ENCODE measurements around the gene ARMC9. TPM values are rescaled to one million over a fixed set of nuclear protein-coding genes. Genes with fewer than 3 reads are reported as not detected.

ARMC9 gene
- total and polyA plus RNA-seq, 2 donors from 2014 or later = 7.3 to 18.2 TPM

DNA sequence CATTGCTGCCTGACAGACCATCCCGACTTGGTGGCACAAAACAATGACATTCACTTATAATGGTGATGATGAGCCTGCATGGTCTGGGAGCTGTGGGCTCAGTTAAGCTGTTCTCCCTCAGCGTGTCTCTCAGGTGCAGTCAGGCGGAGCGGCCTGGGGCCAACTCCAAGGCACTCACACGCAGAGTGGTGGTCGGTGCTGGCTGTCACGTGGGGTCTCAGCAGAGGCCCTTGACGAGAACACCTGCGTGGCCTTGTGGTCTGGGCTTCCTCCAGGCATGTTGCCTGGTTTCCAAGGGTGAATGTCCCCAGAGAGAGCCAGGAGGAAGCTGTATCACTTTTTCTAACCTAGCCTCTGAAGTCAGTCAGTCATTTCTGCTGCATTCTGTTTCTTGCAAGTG is 29.8 kb downstream of the ARMC9 start:
- FAIRE-seq (no peak), DNase-seq (peak in 4 of 5 donors; percentile 50 to 67 (median 52))
- TF ChIP-seq, protein P1, sequence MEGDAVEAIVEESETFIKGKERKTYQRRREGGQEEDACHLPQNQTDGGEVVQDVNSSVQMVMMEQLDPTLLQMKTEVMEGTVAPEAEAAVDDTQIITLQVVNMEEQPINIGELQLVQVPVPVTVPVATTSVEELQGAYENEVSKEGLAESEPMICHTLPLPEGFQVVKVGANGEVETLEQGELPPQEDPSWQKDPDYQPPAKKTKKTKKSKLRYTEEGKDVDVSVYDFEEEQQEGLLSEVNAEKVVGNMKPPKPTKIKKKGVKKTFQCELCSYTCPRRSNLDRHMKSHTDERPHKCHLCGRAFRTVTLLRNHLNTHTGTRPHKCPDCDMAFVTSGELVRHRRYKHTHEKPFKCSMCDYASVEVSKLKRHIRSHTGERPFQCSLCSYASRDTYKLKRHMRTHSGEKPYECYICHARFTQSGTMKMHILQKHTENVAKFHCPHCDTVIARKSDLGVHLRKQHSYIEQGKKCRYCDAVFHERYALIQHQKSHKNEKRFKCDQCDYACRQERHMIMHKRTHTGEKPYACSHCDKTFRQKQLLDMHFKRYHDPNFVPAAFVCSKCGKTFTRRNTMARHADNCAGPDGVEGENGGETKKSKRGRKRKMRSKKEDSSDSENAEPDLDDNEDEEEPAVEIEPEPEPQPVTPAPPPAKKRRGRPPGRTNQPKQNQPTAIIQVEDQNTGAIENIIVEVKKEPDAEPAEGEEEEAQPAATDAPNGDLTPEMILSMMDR (IDR thresholded peaks at IDR 0.05; ENCODE audit: borderline replicate concordance, extremely low read depth, insufficient read depth) = no peak
- Histone ChIP-seq H3K27ac (ENCODE audit: low read depth in 2 of 2, low read length in 2 of 2) (no peak overlapping the region), H3K36me3 (ENCODE audit: control insufficient read depth in 2 of 3, insufficient read depth in 3 of 3, low read length in 3 of 3) (peaks cover 0 to 3% (median 0%) of the 10 kb centered on the region in 3 donors), H3K27me3 (ENCODE audit: control insufficient read depth, insufficient read depth, low read length) (no peaks in the 10 kb centered on the region), H3K9ac (ENCODE audit: low read length in 3 of 3) (no peak overlapping the region), H3K4me1 (ENCODE audit: control insufficient read depth in 2 of 3, insufficient read depth in 2 of 3, low read depth in 1 of 3, low read length in 3 of 3) (peaks cover 0 to 9% (median 6%) of the 10 kb centered on the region in 3 donors), H3K9me3 (ENCODE audit: control insufficient read depth in 2 of 3, insufficient read depth in 1 of 3, low read length in 3 of 3) (no peaks in the 10 kb centered on the region), H3K4me3 (ENCODE audit: low read length in 3 of 3) (no peak overlapping the region)
- intact Hi-C loops (cut with DNase I) = no loop called here

DNA sequence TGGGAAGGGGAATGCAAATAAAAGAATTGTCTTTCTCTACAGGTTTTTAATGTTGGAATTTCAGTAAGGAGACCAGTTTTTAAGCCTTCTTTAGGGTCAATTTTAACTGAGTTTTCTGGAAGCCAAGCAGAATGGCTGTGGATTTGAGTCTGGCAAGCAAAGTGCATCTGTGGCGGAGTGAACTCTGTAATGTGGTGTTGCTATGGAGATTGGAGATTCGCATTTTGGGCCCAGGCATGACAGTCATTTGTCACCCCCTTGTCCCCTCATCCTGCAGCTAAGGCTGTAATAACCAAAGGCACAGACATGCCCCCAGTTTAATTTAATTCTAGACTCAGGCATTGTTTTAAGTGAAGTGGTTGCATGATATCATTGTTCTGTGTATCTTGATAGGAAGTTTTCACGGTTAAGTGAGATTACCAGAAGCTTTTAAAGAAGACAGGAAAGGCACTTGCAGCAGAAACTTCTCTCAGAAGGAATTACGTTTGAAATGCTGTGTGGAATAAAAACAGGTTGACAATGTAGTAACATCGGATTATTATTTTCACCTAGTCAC is 30.6 kb downstream of the ARMC9 start:
- peaks cover 0 to 3% (median 0%) of the 10 kb centered on the region in 3 donors for H3K36me3 ChIP-seq (ENCODE audit: control insufficient read depth in 2 of 3, insufficient read depth in 3 of 3, low read length in 3 of 3)
- no peak overlapping the region for H3K9ac ChIP-seq (ENCODE audit: low read length in 3 of 3)
- H3K27me3 ChIP-seq (ENCODE audit: control insufficient read depth, insufficient read depth, low read length) = no peaks in the 10 kb centered on the region
- peaks cover 0 to 9% (median 6%) of the 10 kb centered on the region in 3 donors for H3K4me1 ChIP-seq (ENCODE audit: control insufficient read depth in 2 of 3, insufficient read depth in 2 of 3, low read depth in 1 of 3, low read length in 3 of 3)
- no peak overlapping the region for H3K4me3 ChIP-seq (ENCODE audit: low read length in 3 of 3)
- FAIRE-seq = no peak
- H3K27ac ChIP-seq (ENCODE audit: low read depth in 2 of 2, low read length in 2 of 2) = no peak overlapping the region
- peak in 2 of 5 donors; percentile 8 to 14 for DNase-seq
- intact Hi-C loops (cut with DNase I) = no loop called here
- no peaks in the 10 kb centered on the region for H3K9me3 ChIP-seq (ENCODE audit: control insufficient read depth in 2 of 3, insufficient read depth in 1 of 3, low read length in 3 of 3)
- TF ChIP-seq, protein P1 (IDR thresholded peaks at IDR 0.05; ENCODE audit: borderline replicate concordance, extremely low read depth, insufficient read depth) = no peak

DNA sequence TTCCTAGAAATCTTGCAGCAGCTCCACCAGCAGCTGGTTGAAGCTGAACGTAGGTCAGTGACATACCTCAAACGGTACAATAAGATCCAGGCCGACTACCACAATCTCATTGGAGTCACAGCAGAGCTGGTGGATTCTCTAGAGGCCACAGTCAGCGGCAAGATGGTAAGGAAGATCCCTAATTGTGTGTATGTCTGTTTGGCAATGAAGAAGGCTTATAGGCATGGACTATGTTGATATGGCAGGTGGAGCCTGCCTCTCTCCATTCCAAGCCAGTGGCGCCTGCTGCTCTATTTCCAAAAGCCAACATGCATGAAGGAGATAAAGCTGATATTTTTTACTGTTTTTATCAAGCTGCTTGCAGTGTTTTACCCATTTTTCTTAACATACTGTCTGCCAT is 36.8 kb downstream of the ARMC9 start:
- no peak overlapping the region for H3K4me3 ChIP-seq (ENCODE audit: low read length in 3 of 3)
- H3K36me3 ChIP-seq (ENCODE audit: control insufficient read depth in 2 of 3, insufficient read depth in 3 of 3, low read length in 3 of 3) = peaks cover 2 to 9% (median 2%) of the 10 kb centered on the region in 3 donors
- H3K27ac ChIP-seq (ENCODE audit: low read depth in 2 of 2, low read length in 2 of 2) = no peak overlapping the region
- TF ChIP-seq, protein P1 (IDR thresholded peaks at IDR 0.05; ENCODE audit: borderline replicate concordance, extremely low read depth, insufficient read depth) = no peak
- no peaks in the 10 kb centered on the region for H3K4me1 ChIP-seq (ENCODE audit: control insufficient read depth in 2 of 3, insufficient read depth in 2 of 3, low read depth in 1 of 3, low read length in 3 of 3)
- no peak for DNase-seq
- intact Hi-C loops (cut with DNase I) = no loop called here
- no peaks in the 10 kb centered on the region for H3K9me3 ChIP-seq (ENCODE audit: control insufficient read depth in 2 of 3, insufficient read depth in 1 of 3, low read length in 3 of 3)
- FAIRE-seq = no peak
- H3K9ac ChIP-seq (ENCODE audit: low read length in 3 of 3) = no peak overlapping the region
- no peaks in the 10 kb centered on the region for H3K27me3 ChIP-seq (ENCODE audit: control insufficient read depth, insufficient read depth, low read length)

DNA sequence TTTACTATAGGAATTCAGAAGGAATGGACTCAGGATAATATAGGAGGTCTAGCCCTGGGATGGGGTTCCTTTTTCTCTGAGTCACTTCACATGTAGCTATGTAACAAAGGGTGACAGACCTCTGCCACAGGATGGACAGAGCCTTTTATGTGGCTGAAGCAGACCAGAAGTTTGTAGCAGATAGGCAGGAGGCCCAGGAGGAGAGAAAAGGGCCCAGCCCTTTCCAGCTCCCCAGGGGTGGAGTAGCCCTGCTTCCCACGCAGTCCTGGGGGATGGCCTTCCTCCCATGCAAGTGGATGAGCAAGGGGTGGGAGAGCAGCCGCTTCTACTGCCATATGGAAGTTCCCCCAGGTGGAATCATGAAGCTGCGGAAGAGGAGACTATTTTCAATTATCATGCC is 40.3 kb downstream of the ARMC9 start:
- TF ChIP-seq, protein P1 (IDR thresholded peaks at IDR 0.05; ENCODE audit: borderline replicate concordance, extremely low read depth, insufficient read depth) = no peak

More for the DNA sequence above, 40.3 kb downstream of the ARMC9 start:
- Histone ChIP-seq H3K36me3 (ENCODE audit: control insufficient read depth in 2 of 3, insufficient read depth in 3 of 3, low read length in 3 of 3) (peaks cover 2 to 9% (median 5%) of the 10 kb centered on the region in 3 donors), H3K9ac (ENCODE audit: low read length in 3 of 3) (no peak overlapping the region), H3K4me1 (ENCODE audit: control insufficient read depth in 2 of 3, insufficient read depth in 2 of 3, low read depth in 1 of 3, low read length in 3 of 3) (no peaks in the 10 kb centered on the region), H3K4me3 (ENCODE audit: low read length in 3 of 3) (no peak overlapping the region), H3K27me3 (ENCODE audit: control insufficient read depth, insufficient read depth, low read length) (no peaks in the 10 kb centered on the region), H3K9me3 (ENCODE audit: control insufficient read depth in 2 of 3, insufficient read depth in 1 of 3, low read length in 3 of 3) (no peaks in the 10 kb centered on the region), H3K27ac (ENCODE audit: low read depth in 2 of 2, low read length in 2 of 2) (no peak overlapping the region)
- FAIRE-seq (no peak), DNase-seq (no peak)
- intact Hi-C loops (cut with DNase I) = no loop called here
